ENCODE results near the gene CES5A.

- TF ChIP-seq JUNB (IDR thresholded peaks at IDR 0.05) (no peak), FOXS1 (CRISPR knock-in tag; IDR thresholded peaks at IDR 0.05) (no peak), CTCF (IDR thresholded peaks at IDR 0.05) (no peak), POLR2A (IDR thresholded peaks at IDR 0.05; ENCODE audit: low read length) (no peak), JUN (IDR thresholded peaks at IDR 0.05) (no peak), ZSCAN20 (CRISPR knock-in tag; IDR thresholded peaks at IDR 0.05) (no peak), MYC (IDR thresholded peaks at IDR 0.05; ENCODE audit: borderline replicate concordance, low read length) (no peak), CEBPB (IDR thresholded peaks at IDR 0.05) (no peak), POLR2AphosphoS2 (conservative IDR thresholded peaks at IDR 0.05; ENCODE audit: low read length) (no peak), MAFK (IDR thresholded peaks at IDR 0.05; ENCODE audit: partially characterized antibody) (no peak), EP300 (IDR thresholded peaks at IDR 0.05) (no peak)
- TF ChIP-seq, protein P1, sequence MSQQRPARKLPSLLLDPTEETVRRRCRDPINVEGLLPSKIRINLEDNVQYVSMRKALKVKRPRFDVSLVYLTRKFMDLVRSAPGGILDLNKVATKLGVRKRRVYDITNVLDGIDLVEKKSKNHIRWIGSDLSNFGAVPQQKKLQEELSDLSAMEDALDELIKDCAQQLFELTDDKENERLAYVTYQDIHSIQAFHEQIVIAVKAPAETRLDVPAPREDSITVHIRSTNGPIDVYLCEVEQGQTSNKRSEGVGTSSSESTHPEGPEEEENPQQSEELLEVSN (IDR thresholded peaks at IDR 0.05; ENCODE audit: borderline replicate concordance, low read depth), result no peak
These were observed 46.5 kb downstream of the CES5A start for GRCh38 chr16:55828680-55829079.
